ENCODE measurements around the gene ABCF1. TPM values are rescaled to one million over a fixed set of nuclear protein-coding genes. Genes with fewer than 3 reads are reported as not detected.

The ABCF1 gene
- total and polyA plus RNA-seq, 9 of the 15 experiments (the other 6 are each of a cell fraction or from before 2014, with no cell fraction given), result 41.6 to 193 (median 102) TPM

DNA sequence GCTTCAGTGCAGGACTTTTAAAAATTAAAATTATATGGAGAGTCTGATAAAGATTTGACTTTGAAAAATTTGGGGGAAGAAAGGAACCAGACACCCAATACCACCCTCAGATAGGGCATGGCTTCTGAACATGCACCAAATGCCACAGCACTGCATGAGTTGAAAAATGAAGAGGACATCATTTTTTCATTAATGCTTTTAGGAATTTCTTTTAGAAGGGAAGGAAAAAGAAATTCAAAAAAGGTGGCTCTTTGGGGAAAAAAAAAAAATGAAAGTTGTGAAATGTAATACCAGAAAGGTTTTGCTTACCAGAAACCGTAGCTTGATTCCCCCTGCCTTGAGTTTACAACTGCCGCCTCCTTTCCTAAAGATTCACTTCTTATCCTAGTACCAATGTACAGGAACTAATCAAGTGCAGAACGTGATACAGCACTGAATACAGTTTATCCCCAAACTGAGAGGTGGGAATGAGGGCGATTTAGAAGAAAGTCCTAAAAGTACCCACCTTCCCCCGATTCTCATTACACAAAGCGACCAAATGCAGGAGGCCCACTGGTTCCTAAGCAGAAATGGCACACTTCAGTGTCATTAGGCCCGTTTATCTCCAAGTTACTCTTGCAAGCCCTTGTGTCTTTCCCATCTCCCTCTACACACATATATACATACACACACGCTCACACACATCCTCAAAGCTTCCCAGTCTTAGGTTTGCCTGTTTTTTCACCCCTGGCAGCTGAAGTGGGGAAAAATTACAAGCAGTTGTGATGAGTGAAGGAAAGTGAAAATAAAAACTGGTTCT, 43.0 kb downstream of the ABCF1 start (continued):
- TF ChIP-seq, protein P1, sequence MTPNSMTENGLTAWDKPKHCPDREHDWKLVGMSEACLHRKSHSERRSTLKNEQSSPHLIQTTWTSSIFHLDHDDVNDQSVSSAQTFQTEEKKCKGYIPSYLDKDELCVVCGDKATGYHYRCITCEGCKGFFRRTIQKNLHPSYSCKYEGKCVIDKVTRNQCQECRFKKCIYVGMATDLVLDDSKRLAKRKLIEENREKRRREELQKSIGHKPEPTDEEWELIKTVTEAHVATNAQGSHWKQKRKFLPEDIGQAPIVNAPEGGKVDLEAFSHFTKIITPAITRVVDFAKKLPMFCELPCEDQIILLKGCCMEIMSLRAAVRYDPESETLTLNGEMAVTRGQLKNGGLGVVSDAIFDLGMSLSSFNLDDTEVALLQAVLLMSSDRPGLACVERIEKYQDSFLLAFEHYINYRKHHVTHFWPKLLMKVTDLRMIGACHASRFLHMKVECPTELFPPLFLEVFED (CRISPR knock-in tag; conservative IDR thresholded peaks at IDR 0.05), result peak; percentile 97
- TF ChIP-seq ELF1 (tag; IDR thresholded peaks at IDR 0.05), result no peak
- TF ChIP-seq DIDO1 (tag; IDR thresholded peaks at IDR 0.05; ENCODE audit: low read depth), result no peak
- no peak for TF ChIP-seq RBM22 (IDR thresholded peaks at IDR 0.05; ENCODE audit: low read depth, low read length, poor library complexity, severe bottlenecking)
- no peak for TF ChIP-seq TAF9B (IDR thresholded peaks at IDR 0.05; ENCODE audit: partially characterized antibody)
- no peak for TF ChIP-seq EZH2 (IDR thresholded peaks at IDR 0.05; ENCODE audit: borderline replicate concordance, low read depth, low read length)
- peak; percentile 41; the same call in 1 of the 2 replicates for TF ChIP-seq ZNF766 (CRISPR knock-in tag; conservative IDR thresholded peaks at IDR 0.05)
- TF ChIP-seq FIP1L1 (IDR thresholded peaks at IDR 0.05; ENCODE audit: low read depth, low read length, poor library complexity, severe bottlenecking), result no peak
- no peak for TF ChIP-seq PYGO2 (tag; IDR thresholded peaks at IDR 0.05)
- no peak for TF ChIP-seq KAT2B (IDR thresholded peaks at IDR 0.05; ENCODE audit: low read depth, low read length)
- no peak for TF ChIP-seq ZBTB1 (CRISPR knock-in tag; IDR thresholded peaks at IDR 0.05; ENCODE audit: borderline replicate concordance, low read depth)
- TF ChIP-seq ATF6 (CRISPR knock-in tag; IDR thresholded peaks at IDR 0.05), result peak; percentile 29; the same call in 1 of the 2 replicates
- TF ChIP-seq ZZZ3 (IDR thresholded peaks at IDR 0.05), result no peak
- TF ChIP-seq, protein P2, sequence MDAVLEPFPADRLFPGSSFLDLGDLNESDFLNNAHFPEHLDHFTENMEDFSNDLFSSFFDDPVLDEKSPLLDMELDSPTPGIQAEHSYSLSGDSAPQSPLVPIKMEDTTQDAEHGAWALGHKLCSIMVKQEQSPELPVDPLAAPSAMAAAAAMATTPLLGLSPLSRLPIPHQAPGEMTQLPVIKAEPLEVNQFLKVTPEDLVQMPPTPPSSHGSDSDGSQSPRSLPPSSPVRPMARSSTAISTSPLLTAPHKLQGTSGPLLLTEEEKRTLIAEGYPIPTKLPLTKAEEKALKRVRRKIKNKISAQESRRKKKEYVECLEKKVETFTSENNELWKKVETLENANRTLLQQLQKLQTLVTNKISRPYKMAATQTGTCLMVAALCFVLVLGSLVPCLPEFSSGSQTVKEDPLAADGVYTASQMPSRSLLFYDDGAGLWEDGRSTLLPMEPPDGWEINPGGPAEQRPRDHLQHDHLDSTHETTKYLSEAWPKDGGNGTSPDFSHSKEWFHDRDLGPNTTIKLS (IDR thresholded peaks at IDR 0.05; ENCODE audit: borderline replicate concordance, low read depth), result no peak
- TF ChIP-seq KDM1A (IDR thresholded peaks at IDR 0.05), result no peak
- TF ChIP-seq DACH1 (IDR thresholded peaks at IDR 0.05; ENCODE audit: partially characterized antibody), result no peak
- 0 out of 2 replicates have a peak, but pooled peaks have one; percentile 13 for TF ChIP-seq NCOA6 (IDR thresholded peaks at IDR 0.05)
- TF ChIP-seq TCF7 (IDR thresholded peaks at IDR 0.05; ENCODE audit: borderline replicate concordance), result no peak
- no peak for TF ChIP-seq TAL1 (IDR thresholded peaks at IDR 0.05)
- peak; percentile 93 for TF ChIP-seq RHOXF2B (CRISPR knock-in tag; conservative IDR thresholded peaks at IDR 0.05)
- TF ChIP-seq ASH1L (IDR thresholded peaks at IDR 0.05; ENCODE audit: borderline replicate concordance, low read depth, partially characterized antibody), result no peak
- TF ChIP-seq ZFP30 (CRISPR knock-in tag; IDR thresholded peaks at IDR 0.05; ENCODE audit: borderline replicate concordance), result no peak

All from K562 (cell line).